Stimulated activated CD8-positive, alpha-beta memory T cell treated with anti-CD3 and anti-CD28 coated beads, Interleukin-4, amount 100 ng/mL, for 48 hours (primary cell): ENCODE results near the gene BMP4.
"Not testable (repeated sequence)": the region's sequence is repeated elsewhere in the genome, so short reads cannot be mapped to it uniquely, and the experiment has no call there.

Experiments
- DNase-seq: peaks from one replicate; pipeline ENCODE4 v3.0.0-alpha.2; 2020

BMP4 gene

GRCh38 chr14:53956427-53957201 is at the start of gene BMP4:
TSS of gene BMP4 (minus strand) at chr14:53956825. CDS start at chr14:53952222, 4,603 bp downstream.
- DNase-seq: peak; percentile 40

DNA sequence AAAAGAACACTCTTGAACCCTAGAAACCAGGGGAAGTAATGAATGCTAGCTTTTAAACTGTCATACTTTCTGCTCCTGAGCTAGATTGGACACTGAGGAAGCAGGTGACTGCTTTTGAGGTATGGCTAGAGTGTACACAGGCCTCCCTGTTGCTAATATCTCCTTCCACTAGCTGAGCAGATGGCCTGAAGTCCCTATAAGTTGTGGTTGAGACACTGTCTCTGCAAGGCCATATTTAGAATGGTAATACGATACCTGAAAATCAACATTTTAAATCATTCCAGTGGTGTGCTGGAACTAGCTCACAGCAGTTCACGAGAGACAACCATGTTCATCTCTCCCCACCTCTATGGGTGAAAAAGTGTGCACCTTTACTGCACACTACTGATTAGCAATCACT is 46.4 kb upstream of the BMP4 start:
- no peak for DNase-seq

DNA sequence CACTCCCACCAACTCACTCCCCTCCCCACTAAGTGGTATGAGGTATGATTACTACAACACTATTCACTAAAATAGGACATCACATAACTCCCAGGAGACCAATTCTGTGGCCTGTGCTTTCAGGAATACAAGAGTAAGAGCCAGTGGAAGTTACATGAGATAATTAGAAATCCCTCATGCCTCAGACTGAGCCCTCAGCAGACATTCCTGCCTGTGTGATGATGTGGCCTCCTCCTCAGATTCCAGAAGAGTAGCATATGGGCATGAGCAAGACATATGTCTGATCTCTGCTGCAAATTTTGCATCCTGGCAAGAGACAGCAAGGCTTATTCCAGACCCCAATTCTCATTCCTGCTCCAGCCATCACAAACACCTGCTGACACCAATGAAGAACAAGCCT is 46.0 kb upstream of the BMP4 start:
- DNase-seq: no peak

- DNase-seq: no peak
Measured at GRCh38 chr14:54001189-54001878, 44.7 kb upstream of the BMP4 start.

DNA sequence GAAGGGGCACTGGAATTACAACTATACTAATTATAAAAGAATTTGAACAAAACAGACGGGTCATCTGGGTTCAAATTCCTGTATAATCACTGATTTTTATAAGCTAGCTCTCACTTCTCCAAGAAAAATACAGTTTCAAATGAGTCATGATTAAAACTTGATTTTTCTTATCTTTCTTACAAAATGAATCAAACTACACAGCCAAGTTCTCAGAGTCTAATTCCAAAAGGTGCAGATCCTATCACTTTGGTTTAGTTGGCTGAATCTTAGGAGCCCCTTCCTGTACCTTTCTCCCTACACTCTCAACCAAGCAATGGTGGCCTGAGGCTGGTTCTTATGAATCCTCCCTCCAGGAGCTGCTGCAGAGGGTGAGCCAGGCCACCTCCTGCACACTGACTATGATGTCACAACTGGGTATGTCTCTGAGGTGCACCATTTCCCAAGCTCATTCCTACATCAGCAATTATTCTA is 43.8 kb upstream of the BMP4 start:
- DNase-seq: no peak

DNA sequence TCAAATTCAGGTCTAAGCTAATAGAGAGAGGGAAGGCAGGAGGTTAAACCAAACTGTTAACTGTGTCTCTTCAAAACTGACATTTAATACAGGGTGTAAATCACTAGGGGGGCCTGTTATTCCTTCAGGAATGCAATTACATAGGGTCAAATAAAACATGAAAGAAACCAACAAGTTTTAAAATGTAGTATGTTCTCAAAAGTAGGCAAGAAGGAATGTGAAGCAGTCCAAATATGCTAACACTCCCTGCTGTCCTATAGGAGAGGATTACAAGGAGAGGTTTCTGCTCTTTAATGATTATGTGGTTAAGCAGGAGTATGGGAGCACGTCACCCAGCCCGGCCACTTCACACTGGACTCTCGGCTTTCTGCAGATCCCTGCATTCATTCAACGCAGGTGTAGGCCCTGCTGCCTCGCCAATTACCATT is 42.5 kb upstream of the BMP4 start:
- DNase-seq: no peak

GRCh38 chr14:53996041-53996440 is 39.4 kb upstream of the BMP4 start:
- no peak for DNase-seq

GRCh38 chr14:53993920-53994607 is 37.4 kb upstream of the BMP4 start:
- DNase-seq: no peak

GRCh38 chr14:53990978-53991377 is 34.4 kb upstream of the BMP4 start:
- no peak for DNase-seq

GRCh38 chr14:53986718-53987117 is 30.1 kb upstream of the BMP4 start:
- DNase-seq: not testable (repeated sequence)

- DNase-seq: not testable (repeated sequence)
Measured at GRCh38 chr14:53984958-53985357, 28.3 kb upstream of the BMP4 start.

- no peak for DNase-seq
Measured at GRCh38 chr14:53983112-53983511, 26.5 kb upstream of the BMP4 start.

GRCh38 chr14:53982546-53982945 is 25.9 kb upstream of the BMP4 start:
- DNase-seq: no peak

DNA sequence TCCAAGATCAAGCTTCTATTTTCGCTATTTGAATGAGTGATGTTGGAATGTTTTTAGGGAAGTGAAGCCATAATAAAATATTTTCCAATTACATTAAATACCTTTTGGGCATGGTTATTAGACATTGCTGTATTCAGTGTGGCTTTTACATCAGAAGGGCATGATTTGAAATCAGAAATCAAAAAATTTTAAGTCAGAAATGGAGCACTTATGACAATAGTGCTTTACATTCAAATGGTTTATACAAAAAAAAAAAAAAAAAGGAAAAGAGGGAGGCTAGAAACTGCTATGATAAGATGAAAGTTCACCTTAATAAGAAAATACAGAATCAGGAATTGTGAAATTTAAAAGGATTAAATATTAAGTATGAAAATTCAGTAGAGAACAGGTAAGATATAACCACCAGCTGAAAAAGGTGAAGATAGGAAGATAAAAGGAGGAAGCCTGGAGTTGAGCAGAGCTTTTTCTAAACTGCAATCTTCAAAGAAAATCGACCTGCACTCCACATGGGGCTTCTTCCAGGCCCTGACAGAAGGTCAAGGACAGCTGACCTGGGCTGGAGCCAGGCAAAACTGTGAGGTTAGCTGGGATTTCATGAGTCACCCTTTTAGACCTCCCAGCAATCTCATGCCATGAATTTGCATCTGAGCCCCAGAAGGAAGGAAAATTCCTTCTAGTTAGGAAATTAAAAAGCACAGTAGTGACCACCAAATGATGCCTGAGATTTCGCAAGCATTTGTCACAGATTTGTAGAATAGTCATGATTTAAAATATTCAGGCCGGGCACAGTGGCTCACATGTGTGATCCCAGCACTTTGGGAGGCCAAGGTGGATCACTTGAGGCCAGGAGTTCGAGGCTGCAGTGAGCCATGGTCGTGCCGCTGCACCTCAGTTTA is 23.4 kb upstream of the BMP4 start:
- DNase-seq: no peak

GRCh38 chr14:53979113-53979681 is 22.6 kb upstream of the BMP4 start:
- DNase-seq: no peak

DNA sequence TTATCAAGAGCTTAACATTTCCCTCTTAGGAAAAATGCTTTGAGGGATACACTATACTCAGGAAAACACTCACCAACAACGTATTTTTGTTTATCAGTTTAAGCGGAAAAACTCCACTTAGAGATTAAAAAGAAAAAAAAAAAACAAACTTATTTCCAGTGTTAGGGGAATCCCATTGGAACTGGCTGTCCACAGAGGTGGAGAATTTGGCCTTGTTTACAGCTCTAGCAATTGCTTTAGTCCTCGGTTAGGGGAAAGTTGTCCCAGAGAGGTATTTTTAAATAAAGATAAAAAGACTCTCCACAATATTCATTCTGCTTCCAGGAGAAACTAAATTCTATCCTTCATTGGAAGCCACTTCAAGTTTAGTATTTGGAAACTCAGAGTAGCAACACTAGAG is 21.6 kb upstream of the BMP4 start:
- no peak for DNase-seq

DNA sequence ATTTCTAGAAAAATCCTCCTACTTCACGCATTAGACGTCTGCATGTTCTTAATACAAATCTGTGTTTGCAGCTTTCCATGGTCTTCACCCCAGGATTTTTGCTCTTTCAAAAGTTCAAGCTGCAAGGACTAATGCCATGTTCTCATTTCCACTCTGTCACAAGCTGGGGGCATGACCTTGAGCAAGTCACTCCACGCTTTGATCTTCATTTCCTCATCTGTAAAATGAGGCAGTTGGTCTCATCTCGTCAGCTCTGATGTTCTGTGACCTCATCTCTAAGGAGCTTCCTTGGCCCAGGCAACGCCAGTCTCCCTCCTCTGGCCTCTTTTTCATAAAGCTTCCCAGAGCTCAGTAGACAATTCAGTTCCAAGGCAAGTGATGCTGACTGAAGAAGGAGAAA is 18.8 kb upstream of the BMP4 start:
- DNase-seq: no peak

DNA sequence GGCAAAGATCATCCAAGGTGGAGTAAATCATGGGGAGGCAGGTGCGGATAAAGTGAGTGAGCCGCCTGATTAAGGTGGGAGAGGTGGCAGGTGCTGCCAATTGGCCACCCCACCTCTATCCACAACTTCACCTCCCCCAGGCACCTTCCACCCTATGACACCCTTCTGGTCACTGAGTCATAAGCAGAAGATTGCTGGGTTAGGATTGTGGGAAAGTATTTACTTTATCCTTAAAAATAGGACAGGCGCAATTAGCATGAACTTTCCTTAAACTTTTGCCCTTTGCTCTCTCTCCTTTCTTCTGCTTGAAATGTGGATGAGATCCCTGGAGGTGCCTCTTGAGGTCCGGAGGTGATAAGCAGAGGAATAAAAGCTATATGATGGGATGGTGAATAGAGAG is 14.9 kb upstream of the BMP4 start:
- no peak for DNase-seq

- no peak for DNase-seq
Measured at GRCh38 chr14:53969326-53969725, 12.7 kb upstream of the BMP4 start.

- no peak for DNase-seq
Measured at GRCh38 chr14:53968726-53969125, 12.1 kb upstream of the BMP4 start.

GRCh38 chr14:53967606-53968005 is 11.0 kb upstream of the BMP4 start:
- DNase-seq: no peak

DNA sequence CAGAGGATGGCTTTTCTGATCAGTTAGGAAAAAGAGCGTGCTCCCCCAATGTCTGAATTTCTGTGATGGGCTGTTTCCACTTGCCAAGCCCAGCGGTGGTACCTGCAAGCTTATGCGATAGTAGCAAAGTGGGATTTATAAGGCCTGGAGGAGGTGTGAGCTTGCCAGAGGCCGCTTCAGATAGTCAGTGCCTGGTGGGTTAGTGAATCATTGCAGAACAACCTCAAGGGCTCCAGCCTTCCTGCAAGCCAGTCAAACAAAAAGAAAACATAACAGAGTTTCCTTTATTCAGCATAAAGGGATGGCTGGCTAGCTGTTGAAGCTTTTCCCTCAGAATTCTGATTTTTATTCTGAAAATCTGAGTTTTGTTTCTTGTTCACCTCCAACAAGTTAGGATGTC is 7.6 kb upstream of the BMP4 start:
- DNase-seq: no peak
